Thyroid gland (tissue), 4 donors: ENCODE data around the gene TMEM183A. TPM values are rescaled to one million over a fixed set of nuclear protein-coding genes. Genes with fewer than 3 reads are reported as not detected.
"Not testable (repeated sequence)": the region's sequence is repeated elsewhere in the genome, so short reads cannot be mapped to it uniquely, and the experiment has no call there.

Source experiments
- DNase-seq, 2 donors: peaks; one replicate each; pipeline ENCODE4 v3.0.0-alpha.2; 2019
- H3K27ac ChIP-seq, 3 donors: fragments of 200-600 bp; sonication (generic); 1 replicate in 2 of 3; 2 replicates in 1 of 3; pipeline ENCODE4 v1.5.1; 2016 to 2019; ENCODE audit warnings: mild to moderate bottlenecking in 1 of 3, moderate library complexity in 1 of 3
- H3K27me3 ChIP-seq: fragments of 200-600 bp; sonication (generic); one replicate; pipeline ENCODE4 v1.5.1; 2019
- H3K36me3 ChIP-seq, 2 donors: fragments of 200-600 bp; sonication (generic); one replicate each; pipeline ENCODE4 v1.5.1; 2016 to 2019
- H3K4me1 ChIP-seq, 2 donors: fragments of 200-600 bp; sonication (generic); one replicate each; pipeline ENCODE4 v1.5.1; 2017 to 2019
- H3K4me3 ChIP-seq, 3 donors: fragments of 200-600 bp; sonication (generic); replicated peaks in 1 of 3; 1 replicate in 2 of 3; 2 replicates in 1 of 3; pipeline ENCODE4 v1.5.1; 2016; ENCODE audit warnings: mild to moderate bottlenecking in 1 of 3
- H3K9me3 ChIP-seq: fragments of 200-600 bp; sonication (generic); one replicate; pipeline ENCODE4 v1.5.1; 2017
- POLR2A ChIP-seq, 2 donors: fragments of 450-650 bp; IDR thresholded peaks; one replicate each; pipeline ENCODE4 v1.6.1; 2017; ENCODE audit warnings: antibody characterized with exemption in 2 of 2, mild to moderate bottlenecking in 2 of 2, moderate library complexity in 1 of 2
- WGBS, 2 donors: methylation state at CpG; one replicate each; pipeline ENCODE4 v1.1.5; 2017; 5-methylcytosine and 5-hydroxymethylcytosine counted together
- intact Hi-C: fragments of 100-400 bp; cut with DNase I; formaldehyde crosslinking; loops from one replicate; pipeline ENCODE4 v1.15.1; 2023
- total RNA-seq, 4 donors: library from RNA; depleted of rRNA; stranded (reverse); fragments of >200 nt; gene quantifications; one replicate each; pipeline ENCODE4 v1.2.3, GENCODE V29; 2016
- TF ChIP-seq, protein P1 (sequence below), 6 experiments: fragments of 200-600 bp in 3 of 6; fragments of 450-650 bp in 3 of 6; sonication (generic) in 3 of 6; IDR thresholded peaks; one replicate each; pipeline ENCODE4 v1.5.1; 2016 to 2019; ENCODE audit warnings: antibody characterized with exemption in 6 of 6, mild to moderate bottlenecking in 2 of 6, inconsistent platforms in 1 of 6, moderate library complexity in 1 of 6

The TMEM183A gene
- total RNA-seq, 4 donors from 2014 or later, result 71.0 to 93.9 (median 84.2) TPM

- H3K4me3 ChIP-seq, result no peak overlapping the region
- no peaks in the 10 kb centered on the region for H3K9me3 ChIP-seq
- TF ChIP-seq, protein P1, sequence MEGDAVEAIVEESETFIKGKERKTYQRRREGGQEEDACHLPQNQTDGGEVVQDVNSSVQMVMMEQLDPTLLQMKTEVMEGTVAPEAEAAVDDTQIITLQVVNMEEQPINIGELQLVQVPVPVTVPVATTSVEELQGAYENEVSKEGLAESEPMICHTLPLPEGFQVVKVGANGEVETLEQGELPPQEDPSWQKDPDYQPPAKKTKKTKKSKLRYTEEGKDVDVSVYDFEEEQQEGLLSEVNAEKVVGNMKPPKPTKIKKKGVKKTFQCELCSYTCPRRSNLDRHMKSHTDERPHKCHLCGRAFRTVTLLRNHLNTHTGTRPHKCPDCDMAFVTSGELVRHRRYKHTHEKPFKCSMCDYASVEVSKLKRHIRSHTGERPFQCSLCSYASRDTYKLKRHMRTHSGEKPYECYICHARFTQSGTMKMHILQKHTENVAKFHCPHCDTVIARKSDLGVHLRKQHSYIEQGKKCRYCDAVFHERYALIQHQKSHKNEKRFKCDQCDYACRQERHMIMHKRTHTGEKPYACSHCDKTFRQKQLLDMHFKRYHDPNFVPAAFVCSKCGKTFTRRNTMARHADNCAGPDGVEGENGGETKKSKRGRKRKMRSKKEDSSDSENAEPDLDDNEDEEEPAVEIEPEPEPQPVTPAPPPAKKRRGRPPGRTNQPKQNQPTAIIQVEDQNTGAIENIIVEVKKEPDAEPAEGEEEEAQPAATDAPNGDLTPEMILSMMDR (IDR thresholded peaks at IDR 0.05), result no peak
- TF ChIP-seq POLR2A (IDR thresholded peaks at IDR 0.05), result no peak
- H3K27ac ChIP-seq, result no peak overlapping the region
- 92 to 93% methylated on average over 3 of the region's 3 CpGs for WGBS, 2 donors
- H3K4me1 ChIP-seq, result peaks cover 6 to 9% of the 10 kb centered on the region in 2 donors
- H3K27me3 ChIP-seq, result no peaks in the 10 kb centered on the region
- intact Hi-C loops, result loop anchor here (5.0 kb wide), 1 partner anchor 42 kb away; the partner anchor contains the start of gene CYB5R1
- H3K36me3 ChIP-seq, result peaks cover 7 to 33% of the 10 kb centered on the region in 2 donors
- no peak for DNase-seq
These were observed 2.0 kb downstream of the TMEM183A start for GRCh38 chr1:203009185-203009584.

GRCh38 chr1:203011582-203011981 lies 4.4 kb downstream of the TMEM183A start:
- H3K27me3 ChIP-seq, result no peaks in the 10 kb centered on the region
- intact Hi-C loops, result no loop called here
- DNase-seq, result no peak
- no peak for TF ChIP-seq POLR2A (IDR thresholded peaks at IDR 0.05)
- TF ChIP-seq, protein P1 (IDR thresholded peaks at IDR 0.05), result no peak
- peaks cover 6 to 9% of the 10 kb centered on the region in 2 donors for H3K4me1 ChIP-seq
- no peak overlapping the region for H3K27ac ChIP-seq
- no peak overlapping the region for H3K4me3 ChIP-seq
- peaks cover 18 to 51% of the 10 kb centered on the region in 2 donors for H3K36me3 ChIP-seq
- H3K9me3 ChIP-seq, result no peaks in the 10 kb centered on the region
- 96 to 99% methylated on average over 5 of the region's 5 CpGs for WGBS, 2 donors

DNA sequence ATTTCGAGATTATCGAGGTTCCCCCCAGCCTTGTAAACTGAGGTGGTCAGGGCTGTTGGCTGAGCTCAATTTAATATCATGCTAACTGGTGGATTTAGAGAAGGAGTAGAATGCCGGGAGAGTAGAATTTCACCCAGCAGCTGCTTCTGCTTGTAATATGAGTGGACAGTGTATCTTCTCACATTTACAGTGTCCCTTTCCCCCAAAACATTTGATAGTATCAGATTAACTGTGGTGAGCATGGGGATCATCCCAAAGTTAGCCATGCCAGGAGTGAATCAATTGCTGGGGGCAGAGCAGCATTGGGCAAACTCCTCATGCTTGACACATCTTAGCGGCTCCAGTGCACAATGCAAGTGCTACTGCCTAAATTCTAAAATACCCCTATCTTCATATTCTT lies 9.9 kb downstream of the TMEM183A start:
- Histone ChIP-seq H3K36me3 (peaks cover 70 to 79% of the 10 kb centered on the region in 2 donors), H3K4me3 (no peak overlapping the region), H3K4me1 (no peaks in the 10 kb centered on the region), H3K27me3 (no peaks in the 10 kb centered on the region), H3K9me3 (no peaks in the 10 kb centered on the region), H3K27ac (no peak overlapping the region)
- TF ChIP-seq, protein P1 (IDR thresholded peaks at IDR 0.05), result no peak
- no peak for TF ChIP-seq POLR2A (IDR thresholded peaks at IDR 0.05)
- intact Hi-C loops, result no loop called here
- DNase-seq, result no peak
- WGBS, 2 donors, result 97 to 98% methylated on average over 4 of the region's 4 CpGs

- H3K36me3 ChIP-seq, result peaks cover 71 to 83% of the 10 kb centered on the region in 2 donors
These were observed 10.5 kb downstream of the TMEM183A start for GRCh38 chr1:203017692-203018091.

DNA sequence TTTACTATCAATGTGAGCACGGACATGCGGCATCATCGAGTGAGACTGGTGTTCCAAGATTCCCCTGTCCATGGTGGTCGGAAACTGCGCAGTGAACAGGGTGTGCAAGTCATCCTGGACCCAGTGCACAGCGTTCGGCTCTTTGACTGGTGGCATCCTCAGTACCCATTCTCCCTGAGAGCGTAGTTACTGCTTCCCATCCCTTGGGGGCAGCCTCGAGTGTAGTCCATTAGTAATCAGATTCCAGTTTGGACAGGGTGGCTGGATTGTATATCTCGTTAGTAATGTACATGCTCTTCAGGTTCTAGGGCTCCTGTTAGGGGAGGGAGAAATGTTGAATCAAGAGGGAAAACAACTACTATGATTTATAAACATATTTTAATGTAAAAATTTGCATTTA lies 15.7 kb downstream of the TMEM183A start:
- H3K9me3 ChIP-seq, intact Hi-C loops: not testable (repeated sequence)
- 93 to 95% methylated on average over 5 of the region's 10 CpGs for WGBS, 2 donors

More at GRCh38 chr1:203017692-203018091, 10.5 kb downstream of the TMEM183A start:
- no peak for TF ChIP-seq POLR2A (IDR thresholded peaks at IDR 0.05)
- Histone ChIP-seq H3K4me3 (no peak overlapping the region), H3K4me1 (no peaks in the 10 kb centered on the region), H3K27me3 (no peaks in the 10 kb centered on the region), H3K27ac (no peak overlapping the region), H3K9me3 (no peaks in the 10 kb centered on the region)
- 82 to 83% methylated on average over 6 of the region's 6 CpGs for WGBS, 2 donors
- no peak for DNase-seq
- intact Hi-C loops, result no loop called here

DNA sequence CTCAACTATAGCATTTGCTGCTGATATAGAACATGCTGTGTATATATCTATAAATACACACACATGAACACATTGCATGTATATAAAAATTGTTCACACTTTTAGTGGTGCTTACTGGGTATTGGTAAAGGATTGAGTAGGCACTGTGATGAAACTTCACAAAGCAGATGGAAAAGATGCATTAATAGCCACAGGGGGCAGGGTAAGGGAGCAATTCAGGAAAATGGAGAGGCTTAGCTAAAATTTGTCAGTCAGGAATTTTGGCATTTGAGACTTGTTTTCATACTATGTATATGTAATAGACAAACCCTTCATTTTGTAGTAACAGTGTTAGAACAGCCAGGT lies 18.5 kb downstream of the TMEM183A start:
- H3K4me3 ChIP-seq, result peak overlapping the region in 1 of 3 donors; percentile 54
- H3K27me3 ChIP-seq, result no peaks in the 10 kb centered on the region
- H3K4me1 ChIP-seq, result peaks cover 8 to 16% of the 10 kb centered on the region in 2 donors
- H3K9me3 ChIP-seq, result no peaks in the 10 kb centered on the region
- H3K27ac ChIP-seq, result peak overlapping the region; percentile 40 to 65 (median 41)
- TF ChIP-seq, protein P1 (IDR thresholded peaks at IDR 0.05), result no peak
- no peak for TF ChIP-seq POLR2A (IDR thresholded peaks at IDR 0.05)
- no peak for DNase-seq
- intact Hi-C loops, result no loop called here
- H3K36me3 ChIP-seq, result peaks cover 27 to 29% of the 10 kb centered on the region in 2 donors

More for the DNA sequence above, 15.7 kb downstream of the TMEM183A start:
- peaks cover 53 to 56% of the 10 kb centered on the region in 2 donors for H3K36me3 ChIP-seq
- not testable (repeated sequence) for DNase-seq, H3K4me1 ChIP-seq, H3K4me3 ChIP-seq, H3K27me3 ChIP-seq, H3K27ac ChIP-seq
